AG09319 (cell line): ENCODE data around the gene MLIP.

Experiments
- DNase-seq: peaks from one replicate; pipeline ENCODE4 v3.0.0-alpha.2; 2010; ENCODE audit warnings: low read depth; ENCODE audit errors: extremely low read depth
- CTCF ChIP-seq: IDR thresholded peaks from 2 replicates; pipeline ENCODE4 v1.5.1; 2011; ENCODE audit warnings: low read depth, mild to moderate bottlenecking, inconsistent platforms, low read length, moderate library complexity

Gene MLIP

DNA sequence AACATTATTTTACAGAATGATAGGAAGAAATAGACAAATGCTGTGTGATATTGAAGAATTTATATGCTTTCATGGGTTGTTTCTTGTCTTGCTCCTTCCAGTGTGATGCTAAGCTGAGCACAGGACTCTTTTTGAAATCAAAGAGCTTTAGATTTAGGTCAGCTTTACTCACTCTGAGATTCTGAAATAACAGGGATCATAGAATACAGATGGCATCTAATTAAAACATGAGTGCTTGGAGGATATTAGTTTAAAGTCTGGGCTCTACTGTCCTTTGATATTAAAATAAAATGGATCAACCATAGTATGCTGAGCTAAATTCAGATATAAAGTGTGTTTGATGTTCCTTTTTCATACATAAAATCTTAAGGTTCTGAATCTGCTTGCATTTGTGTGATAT is 29.6 kb downstream of the MLIP start:
- TF ChIP-seq CTCF: no peak
- no peak for DNase-seq

GRCh38 chr6:54142889-54143519 is 31.8 kb downstream of the MLIP start:
- DNase-seq: no peak
- no peak for TF ChIP-seq CTCF

DNA sequence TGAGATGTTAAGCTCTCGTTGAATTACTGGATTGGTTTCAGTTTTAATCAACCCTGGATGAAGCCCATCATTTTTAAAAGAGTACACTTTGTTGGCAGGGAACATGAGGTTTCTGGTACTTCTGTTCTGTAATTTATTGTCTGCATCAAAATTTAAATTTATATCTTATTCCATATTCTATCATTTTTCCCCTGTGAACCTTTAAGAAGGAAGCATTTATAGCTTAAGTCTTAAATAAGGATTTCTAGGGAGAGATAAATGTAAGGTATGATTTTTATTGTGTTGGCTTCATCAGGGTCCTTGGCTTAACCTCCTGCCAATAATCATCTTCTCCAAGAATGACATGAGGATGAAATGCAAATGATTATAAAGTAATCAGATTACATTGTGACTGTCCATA is 40.6 kb downstream of the MLIP start:
- no peak for DNase-seq
- TF ChIP-seq CTCF: no peak

DNA sequence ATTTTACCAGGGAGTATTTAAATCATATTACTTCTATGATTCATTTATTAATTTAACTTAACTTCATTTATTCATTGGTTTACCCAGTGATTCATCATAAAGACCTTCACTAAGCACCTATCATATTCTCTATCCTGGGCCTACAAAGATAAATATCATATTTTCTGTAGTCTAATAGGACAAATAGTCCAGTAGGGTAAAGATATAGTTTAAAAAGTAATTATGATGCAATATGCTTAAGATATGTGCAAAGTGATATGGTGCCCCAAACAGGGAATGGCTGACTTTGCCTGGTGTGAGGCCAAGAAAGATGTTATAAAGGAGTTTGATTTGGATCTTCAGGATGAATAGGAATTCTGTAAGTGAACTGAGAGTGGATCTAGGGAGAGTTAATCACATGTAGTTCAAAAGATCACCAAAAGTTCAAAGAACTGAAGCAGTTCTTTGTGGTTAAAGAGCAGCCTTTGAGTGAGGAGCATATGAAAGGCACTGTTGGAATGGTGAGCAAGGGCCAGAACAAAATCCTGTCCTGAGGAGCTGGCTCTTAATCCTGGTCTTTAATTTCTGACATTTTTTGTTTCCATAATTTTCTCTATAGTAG is 45.5 kb downstream of the MLIP start:
- no peak for TF ChIP-seq CTCF
- no peak for DNase-seq

GRCh38 chr6:54157405-54157804 is 46.2 kb downstream of the MLIP start:
- no peak for DNase-seq
- no peak for TF ChIP-seq CTCF

GRCh38 chr6:54173089-54173488 is 61.8 kb downstream of the MLIP start:
- TF ChIP-seq CTCF: no peak
- DNase-seq: no peak

GRCh38 chr6:54179152-54179551 is 67.9 kb downstream of the MLIP start:
- TF ChIP-seq CTCF: no peak
- DNase-seq: no peak
